Nephron progenitor cell (in vitro differentiated cells): ENCODE measurements around the gene DGCR2.

Source experiments
- DNase-seq: peaks from one replicate; pipeline ENCODE4 v3.0.0; 2021
- H3K27ac Mint-ChIP-seq: 2 replicates; pipeline ENCODE4 v1.8.0; 2021; ENCODE audit warnings: mild to moderate bottlenecking, moderate library complexity, mixed read lengths
- H3K27me3 Mint-ChIP-seq: 2 replicates; pipeline ENCODE4 v1.8.0; 2021; ENCODE audit warnings: mild to moderate bottlenecking, low read depth, mixed read lengths; ENCODE audit not compliant: poor library complexity
- H3K36me3 Mint-ChIP-seq: 2 replicates; pipeline ENCODE4 v1.8.0; 2021; ENCODE audit warnings: low read depth, mixed read lengths
- H3K4me1 Mint-ChIP-seq: 2 replicates; pipeline ENCODE4 v1.8.0; 2021; ENCODE audit warnings: mixed read lengths
- H3K4me3 Mint-ChIP-seq: 2 replicates; pipeline ENCODE4 v1.8.0; 2021; ENCODE audit warnings: mild to moderate bottlenecking, moderate library complexity, mixed read lengths
- H3K9me3 Mint-ChIP-seq: 2 replicates; pipeline ENCODE4 v1.8.0; 2021; ENCODE audit warnings: mild to moderate bottlenecking, moderate library complexity, mixed read lengths
- CTCF ChIP-seq: fragments of 200-600 bp; sonication (generic); IDR thresholded peaks from 2 replicates; pipeline ENCODE4 v1.5.0; 2021; ENCODE audit warnings: antibody characterized with exemption

DGCR2 gene

DNA sequence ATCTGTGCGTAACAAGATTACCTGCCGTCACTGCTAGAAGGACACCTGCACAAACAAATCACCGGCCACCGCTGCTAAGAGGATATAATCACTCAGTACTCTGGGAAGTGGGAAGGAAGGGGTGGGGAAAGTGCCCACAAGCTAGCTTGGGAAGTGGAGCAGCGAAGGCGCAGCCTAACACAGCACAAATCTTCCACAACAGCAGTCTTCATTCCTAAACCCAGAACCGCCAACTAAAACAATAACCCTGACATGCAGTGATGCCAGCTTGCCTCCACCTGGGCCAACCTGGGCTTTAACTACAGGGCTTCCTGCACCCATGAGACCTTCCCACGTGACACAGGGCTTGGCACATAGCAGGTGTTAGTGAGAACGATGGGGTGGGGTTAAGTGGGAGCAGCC lies 5.1 kb downstream of the DGCR2 start:
- H3K27ac Mint-ChIP-seq: peak overlapping the region; percentile 53
- peaks cover 16% of the 10 kb centered on the region for H3K36me3 Mint-ChIP-seq
- no peaks in the 10 kb centered on the region for H3K27me3 Mint-ChIP-seq
- no peaks in the 10 kb centered on the region for H3K9me3 Mint-ChIP-seq
- no peak overlapping the region for H3K4me3 Mint-ChIP-seq
- peaks cover 41% of the 10 kb centered on the region for H3K4me1 Mint-ChIP-seq
- DNase-seq: no peak
- TF ChIP-seq CTCF: no peak

DNA sequence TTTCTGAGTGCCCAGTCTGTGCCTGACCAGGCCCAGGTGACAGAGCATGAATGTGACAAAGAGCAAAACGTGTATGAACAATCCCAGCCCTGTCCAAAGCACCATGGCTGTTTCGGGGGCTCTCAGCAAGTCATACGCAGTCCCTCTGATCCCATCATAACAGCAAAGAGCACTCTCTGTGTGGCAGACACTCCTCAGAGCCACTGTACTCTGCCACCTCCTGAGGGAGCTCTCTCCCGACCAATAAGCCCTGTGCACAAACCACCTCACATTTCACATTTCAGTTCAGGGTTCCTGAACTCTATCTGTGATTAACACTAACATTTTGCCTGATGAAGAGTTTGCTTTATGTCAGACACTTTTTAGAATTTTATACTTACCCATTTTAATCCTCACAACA lies 6.6 kb downstream of the DGCR2 start:
- Mint-ChIP-seq H3K9me3 (no peaks in the 10 kb centered on the region), H3K27ac (peak overlapping the region; percentile 55), H3K27me3 (no peaks in the 10 kb centered on the region), H3K36me3 (peaks cover 16% of the 10 kb centered on the region), H3K4me1 (peaks cover 42% of the 10 kb centered on the region), H3K4me3 (no peak overlapping the region)
- TF ChIP-seq CTCF: no peak
- DNase-seq: no peak

DNA sequence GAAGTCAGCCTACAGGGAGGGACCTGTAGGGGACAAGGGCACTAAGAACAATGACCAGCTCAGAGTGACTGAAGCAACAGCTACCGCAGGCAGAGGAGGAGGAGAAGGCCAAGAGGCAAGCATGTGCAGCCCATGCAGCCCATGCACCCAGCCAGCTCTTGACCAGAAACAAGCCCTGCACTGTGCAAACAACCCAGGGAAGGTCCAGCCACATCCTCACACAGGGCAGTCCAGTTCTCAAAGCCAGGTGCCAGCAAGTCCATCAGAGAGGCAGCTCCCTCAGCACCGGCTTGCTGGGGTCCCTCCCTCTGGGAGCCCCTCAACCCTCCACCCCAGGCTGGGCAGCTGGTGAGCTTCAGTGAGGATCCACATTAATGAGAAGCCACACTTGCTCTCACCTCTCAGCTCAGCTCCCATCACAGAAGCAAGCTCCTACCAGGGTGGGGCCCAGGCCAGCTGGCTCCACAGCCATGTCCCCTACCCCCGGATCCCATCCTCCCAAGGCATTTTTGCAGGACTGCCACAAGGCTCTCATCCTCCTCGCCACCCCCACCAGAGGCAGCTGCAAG lies 7.1 kb downstream of the DGCR2 start:
- Mint-ChIP-seq H3K27ac (no peak overlapping the region), H3K27me3 (no peaks in the 10 kb centered on the region), H3K9me3 (no peaks in the 10 kb centered on the region), H3K36me3 (peaks cover 16% of the 10 kb centered on the region), H3K4me3 (no peak overlapping the region), H3K4me1 (peaks cover 40% of the 10 kb centered on the region)
- no peak for TF ChIP-seq CTCF
- no peak for DNase-seq

DNA sequence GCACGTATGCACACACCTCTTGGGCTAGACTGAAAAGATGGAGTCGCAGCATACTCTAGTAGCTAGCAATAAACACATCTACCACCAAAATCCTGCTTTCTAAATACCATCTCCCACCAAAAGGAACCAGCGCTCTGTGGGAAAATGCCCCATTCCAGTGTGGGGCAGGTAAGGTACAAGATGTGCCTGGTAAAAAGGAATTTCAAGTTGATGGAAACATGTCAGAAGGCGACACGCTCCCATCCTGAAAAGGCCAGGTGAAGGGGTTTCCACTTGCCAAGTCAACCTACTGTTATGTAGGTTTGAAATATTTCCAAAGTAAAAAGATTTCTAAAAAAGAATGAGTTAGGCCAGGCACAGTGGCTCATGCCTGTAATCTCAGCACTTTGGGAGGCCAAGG lies 8.8 kb downstream of the DGCR2 start:
- H3K4me3 Mint-ChIP-seq: no peak overlapping the region
- DNase-seq: no peak
- TF ChIP-seq CTCF: no peak
- H3K9me3 Mint-ChIP-seq: no peaks in the 10 kb centered on the region
- no peaks in the 10 kb centered on the region for H3K27me3 Mint-ChIP-seq
- no peak overlapping the region for H3K27ac Mint-ChIP-seq
- peaks cover 44% of the 10 kb centered on the region for H3K4me1 Mint-ChIP-seq
- peaks cover 16% of the 10 kb centered on the region for H3K36me3 Mint-ChIP-seq

DNA sequence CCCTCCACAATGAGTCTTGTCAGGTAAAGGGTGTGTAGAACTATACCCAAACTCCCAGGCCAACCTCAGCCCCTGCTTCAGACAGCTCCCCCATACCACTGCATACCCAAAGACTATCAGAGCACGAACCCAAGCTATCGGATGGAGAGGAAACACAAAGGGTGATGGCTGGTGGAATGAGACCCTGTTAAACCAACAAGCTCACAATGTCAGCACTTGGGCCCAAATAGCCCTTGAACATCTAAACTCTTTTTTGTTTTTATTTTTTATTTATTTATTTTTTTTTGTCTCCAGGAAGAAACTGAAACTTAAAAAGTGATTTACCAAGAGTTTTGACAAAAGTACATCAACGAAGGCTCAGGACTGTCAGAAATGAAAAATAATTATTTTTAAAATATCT lies 10.6 kb downstream of the DGCR2 start:
- no peak for DNase-seq
- H3K4me1 Mint-ChIP-seq: peaks cover 35% of the 10 kb centered on the region
- no peak for TF ChIP-seq CTCF
- peaks cover 16% of the 10 kb centered on the region for H3K36me3 Mint-ChIP-seq
- H3K9me3 Mint-ChIP-seq: no peaks in the 10 kb centered on the region
- no peaks in the 10 kb centered on the region for H3K27me3 Mint-ChIP-seq
- H3K27ac Mint-ChIP-seq: no peak overlapping the region
- no peak overlapping the region for H3K4me3 Mint-ChIP-seq

- H3K27me3 Mint-ChIP-seq: no peaks in the 10 kb centered on the region
- H3K4me3 Mint-ChIP-seq: no peak overlapping the region
- H3K9me3 Mint-ChIP-seq: no peaks in the 10 kb centered on the region
- H3K27ac Mint-ChIP-seq: no peak overlapping the region
- no peak for TF ChIP-seq CTCF
- DNase-seq: no peak
- H3K4me1 Mint-ChIP-seq: peaks cover 35% of the 10 kb centered on the region
- peaks cover 16% of the 10 kb centered on the region for H3K36me3 Mint-ChIP-seq
These were observed 11.1 kb downstream of the DGCR2 start for GRCh38 chr22:19111140-19111539.
